KMS-11 (cell line): ENCODE results near the gene VPS26C.

Experiments used
- H2AFZ ChIP-seq: fragments of 200-600 bp; sonication (generic); 2 replicates; pipeline ENCODE4 v1.6.1; 2016; ENCODE audit warnings: antibody characterized with exemption, mixed run types, low read depth
- H3K27ac ChIP-seq: fragments of 200-600 bp; sonication (generic); 2 replicates; pipeline ENCODE4 v1.6.1; 2016; ENCODE audit warnings: mild to moderate bottlenecking, mixed run types
- H3K27me3 ChIP-seq: fragments of 200-600 bp; sonication (generic); 2 replicates; pipeline ENCODE4 v1.6.1; 2017; ENCODE audit warnings: mild to moderate bottlenecking, low read depth, mixed run types, moderate library complexity; ENCODE audit not compliant: insufficient read depth
- H3K36me3 ChIP-seq: fragments of 200-600 bp; sonication (generic); 2 replicates; pipeline ENCODE4 v1.6.1; 2017; ENCODE audit warnings: mild to moderate bottlenecking, mixed run types; ENCODE audit not compliant: insufficient read depth
- H3K4me1 ChIP-seq: fragments of 200-600 bp; sonication (generic); 2 replicates; pipeline ENCODE4 v1.6.1; 2016; ENCODE audit warnings: mild to moderate bottlenecking, low read depth, mixed run types; ENCODE audit not compliant: poor library complexity, severe bottlenecking
- H3K4me2 ChIP-seq: fragments of 200-600 bp; sonication (generic); 2 replicates; pipeline ENCODE4 v1.7.0; 2016; ENCODE audit warnings: mild to moderate bottlenecking, mixed run types
- H3K4me3 ChIP-seq: fragments of 200-600 bp; sonication (generic); IDR thresholded peaks from 2 replicates; pipeline ENCODE4 v1.6.1; 2017; ENCODE audit warnings: low read depth, low read length, mixed read lengths; ENCODE audit not compliant: insufficient read depth
- H3K79me2 ChIP-seq: fragments of 200-600 bp; sonication (generic); 2 replicates; pipeline ENCODE4 v1.6.1; 2016; ENCODE audit warnings: low read depth, mixed run types; ENCODE audit not compliant: insufficient read depth
- H3K9ac ChIP-seq: fragments of 200-600 bp; sonication (generic); 2 replicates; pipeline ENCODE4 v1.6.1; 2016; ENCODE audit warnings: mild to moderate bottlenecking, mixed run types
- H4K20me1 ChIP-seq: fragments of 200-600 bp; sonication (generic); 2 replicates; pipeline ENCODE4 v1.6.1; 2016; ENCODE audit warnings: mild to moderate bottlenecking, mixed run types; ENCODE audit not compliant: insufficient read depth
- CTCF ChIP-seq: fragments of 200-600 bp; sonication (generic); conservative IDR thresholded peaks from 2 replicates; pipeline ENCODE4 v1.6.1; 2017; ENCODE audit warnings: low read depth, mild to moderate bottlenecking, antibody characterized with exemption, low read length, moderate library complexity, mixed read lengths

The VPS26C gene

GRCh38 chr21:37232274-37233018 lies 34.7 kb downstream of the VPS26C start:
- Histone ChIP-seq H3K4me1 (no peaks in the 10 kb centered on the region), H3K4me2 (no peak overlapping the region), H3K9ac (no peak overlapping the region), H2AFZ (no peak overlapping the region), H3K27me3 (no peaks in the 10 kb centered on the region), H3K4me3 (no peak overlapping the region), H3K36me3 (peaks cover 17% of the 10 kb centered on the region; the same call in 1 of the 2 replicates), H3K27ac (no peak overlapping the region), H4K20me1 (no peaks in the 10 kb centered on the region), H3K79me2 (peaks cover 14% of the 10 kb centered on the region)
- TF ChIP-seq CTCF: no peak

- Histone ChIP-seq H3K4me3 (no peak overlapping the region), H3K36me3 (peaks cover 17% of the 10 kb centered on the region; the same call in 1 of the 2 replicates), H4K20me1 (no peaks in the 10 kb centered on the region), H2AFZ (no peak overlapping the region), H3K4me2 (no peak overlapping the region), H3K9ac (no peak overlapping the region), H3K4me1 (no peaks in the 10 kb centered on the region), H3K27ac (no peak overlapping the region), H3K27me3 (no peaks in the 10 kb centered on the region), H3K79me2 (peaks cover 22% of the 10 kb centered on the region)
- no peak for TF ChIP-seq CTCF
These were observed 35.5 kb downstream of the VPS26C start for GRCh38 chr21:37231671-37232070.

DNA sequence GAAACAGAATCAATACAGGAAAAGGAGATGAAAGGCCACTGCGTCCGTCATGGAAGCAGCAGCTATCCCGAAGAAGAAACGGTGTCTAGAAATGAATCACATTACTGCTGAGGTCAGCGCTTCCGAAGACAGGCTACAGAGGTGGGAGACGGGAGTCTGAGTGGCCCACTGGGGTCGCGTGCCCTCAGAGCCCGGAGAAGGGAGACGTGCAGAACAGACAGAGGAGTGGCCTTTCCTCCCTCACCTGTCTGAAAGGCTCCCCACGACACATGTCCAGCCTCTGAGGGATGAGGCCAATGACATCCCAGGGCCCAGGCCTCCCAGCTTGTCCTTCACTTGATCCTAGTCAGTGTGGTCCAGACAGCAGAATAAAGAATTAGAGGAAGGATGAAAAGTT lies 35.9 kb downstream of the VPS26C start:
- no peak for TF ChIP-seq CTCF
- Histone ChIP-seq H3K27me3 (no peaks in the 10 kb centered on the region), H3K36me3 (peaks cover 17% of the 10 kb centered on the region; the same call in 1 of the 2 replicates), H3K79me2 (peaks cover 23% of the 10 kb centered on the region), H3K27ac (no peak overlapping the region), H3K4me3 (no peak overlapping the region), H3K4me2 (no peak overlapping the region), H3K9ac (no peak overlapping the region), H3K4me1 (no peaks in the 10 kb centered on the region), H2AFZ (no peak overlapping the region), H4K20me1 (no peaks in the 10 kb centered on the region)

DNA sequence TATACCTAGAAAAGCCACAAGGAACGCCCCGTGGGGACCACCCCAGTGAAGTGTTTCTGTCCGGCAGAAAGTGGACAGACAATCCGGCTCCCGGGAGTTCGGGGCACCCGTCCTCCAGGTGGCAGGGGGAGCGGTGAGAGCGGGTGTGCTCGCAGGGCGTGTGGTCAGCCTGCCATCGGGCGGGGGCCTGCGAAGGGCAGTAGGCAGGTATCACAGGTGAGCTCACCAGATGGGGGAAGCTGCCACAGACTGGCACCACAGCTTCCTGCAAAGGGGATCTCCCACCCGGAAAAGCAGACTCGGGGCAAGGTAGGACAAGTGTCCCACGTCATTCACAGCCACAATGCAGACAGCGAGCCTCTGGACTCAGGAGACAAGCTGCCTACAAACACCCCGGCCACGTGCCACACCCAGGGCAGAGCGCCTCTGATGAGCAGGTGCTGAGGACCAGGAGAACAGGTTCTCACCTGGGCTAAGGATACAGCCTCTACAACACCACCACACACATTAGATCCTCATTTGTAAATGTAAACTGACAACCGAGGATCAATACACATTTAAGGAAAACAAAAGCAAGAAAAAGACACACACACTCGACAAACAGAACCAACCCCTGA lies 36.4 kb downstream of the VPS26C start:
- no peak overlapping the region for H3K4me3 ChIP-seq
- peaks cover 17% of the 10 kb centered on the region; the same call in 1 of the 2 replicates for H3K36me3 ChIP-seq
- no peaks in the 10 kb centered on the region for H4K20me1 ChIP-seq
- no peak overlapping the region for H2AFZ ChIP-seq
- H3K27ac ChIP-seq: no peak overlapping the region
- no peaks in the 10 kb centered on the region for H3K4me1 ChIP-seq
- H3K9ac ChIP-seq: no peak overlapping the region
- TF ChIP-seq CTCF: no peak
- H3K27me3 ChIP-seq: no peaks in the 10 kb centered on the region
- H3K4me2 ChIP-seq: no peak overlapping the region
- peaks cover 28% of the 10 kb centered on the region for H3K79me2 ChIP-seq
